GM12891 (cell line): ENCODE results near the gene IL10.

Experiments
- POLR2AphosphoS5 ChIP-seq: IDR thresholded peaks from 2 replicates; pipeline ENCODE4 v1.6.1; 2011; ENCODE audit warnings: low read depth, low read length, control low read depth
- TAF1 ChIP-seq: IDR thresholded peaks from 2 replicates; pipeline ENCODE4 v1.6.1; 2011; ENCODE audit warnings: low read depth, low read length, control low read depth

DNA sequence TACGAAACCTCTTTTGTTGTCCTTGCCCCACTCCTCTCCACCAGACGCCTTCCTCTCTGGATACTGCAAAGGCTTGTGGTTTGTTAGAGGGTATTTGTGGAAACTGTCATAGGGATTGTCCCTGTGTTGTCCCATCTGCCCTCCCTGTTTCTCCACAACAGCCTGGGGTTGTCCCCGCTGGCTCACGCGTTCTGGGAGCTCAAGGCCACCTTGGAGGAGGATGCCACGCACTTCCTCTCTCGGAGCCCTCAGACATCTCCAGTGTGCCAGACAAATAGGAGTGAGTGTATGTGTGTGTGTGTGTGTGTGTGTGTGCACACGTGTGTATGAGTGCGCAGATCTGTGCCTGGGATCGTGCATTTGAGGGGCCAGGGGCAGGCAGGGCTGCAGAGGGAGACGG lies 39.3 kb downstream of the IL10 start:
- no peak for TF ChIP-seq TAF1
- TF ChIP-seq POLR2AphosphoS5: no peak
